ENCODE results near the gene LPP. TPM values are rescaled to one million over a fixed set of nuclear protein-coding genes. Genes with fewer than 3 reads are reported as not detected.
A peak's percentile ranks its signal among the peaks of the same experiment; 100 is the strongest.

LPP gene
- polyA plus RNA-seq, 2 of the 4 experiments (the other 2 are of a cell fraction): 11.0 to 30.8 TPM

- no peak overlapping the region for H3K4me3 ChIP-seq
- DNase-seq (ENCODE audit: low read depth in 1 of 2, low spot score in 1 of 2): no peak
- ATAC-seq: no peak
- FAIRE-seq: no peak
- WGBS (ENCODE audit: missing lambda C conversion rate): 89% methylated on average over 3 of the region's 3 CpGs
- CTCF ChIA-PET: no interaction called here
- no peak overlapping the region for H3K27ac ChIP-seq
- H3K4me2 ChIP-seq: no peak overlapping the region
- TF ChIP-seq RNF2 (IDR thresholded peaks at IDR 0.05; ENCODE audit: borderline replicate concordance, low read depth): no peak
- TF ChIP-seq MAFK (IDR thresholded peaks at IDR 0.05; ENCODE audit: partially characterized antibody): peak; percentile 18
- no peak for TF ChIP-seq HOXB5 (CRISPR knock-in tag; IDR thresholded peaks at IDR 0.05)
- TF ChIP-seq SREBF2 (IDR thresholded peaks at IDR 0.05): no peak
- TF ChIP-seq REST (IDR thresholded peaks at IDR 0.05): no peak
- no peak for TF ChIP-seq SMC3 (IDR thresholded peaks at IDR 0.05)
- no peaks in the 10 kb centered on the region for H3K9me3 ChIP-seq
- H3K4me1 ChIP-seq: peaks cover 10% of the 10 kb centered on the region; the same call in 2 of the 3 replicates
- POLR2A ChIA-PET: no interaction called here
These were observed 701.7 kb downstream of the LPP start for GRCh38 chr3:188855675-188856074.

- Histone ChIP-seq H3K4me2 (no peak overlapping the region), H3K27ac (peak overlapping the region; percentile 24 to 56; a peak in 4 of 6 replicates), H3K9me3 (no peaks in the 10 kb centered on the region), H3K4me1 (peaks cover 10% of the 10 kb centered on the region; the same call in 2 of the 3 replicates), H3K4me3 (no peak overlapping the region)
- FAIRE-seq (no peak), ATAC-seq (peak in 1 of 2 experiments; percentile 36; a peak in 1 of 6 replicates), DNase-seq (ENCODE audit: low read depth in 1 of 2, low spot score in 1 of 2) (no peak)
- TF ChIP-seq HOXB13 (CRISPR knock-in tag; IDR thresholded peaks at IDR 0.05; ENCODE audit: low read depth): no peak
- TF ChIP-seq CTCF (IDR thresholded peaks at IDR 0.05): no peak
- no peak for TF ChIP-seq RCOR1 (IDR thresholded peaks at IDR 0.05; ENCODE audit: low read depth, low read length)
- no peak for TF ChIP-seq HDAC2 (IDR thresholded peaks at IDR 0.05)
- no peak for TF ChIP-seq CHD2 (IDR thresholded peaks at IDR 0.05; ENCODE audit: low read length, partially characterized antibody)
- no peak for TF ChIP-seq CBX2 (IDR thresholded peaks at IDR 0.05; ENCODE audit: borderline replicate concordance, low read depth)
- no peak for TF ChIP-seq ATOH8 (CRISPR knock-in tag; IDR thresholded peaks at IDR 0.05; ENCODE audit: low read depth)
- TF ChIP-seq EHMT2 (IDR thresholded peaks at IDR 0.05; ENCODE audit: low read depth): no peak
- no peak for TF ChIP-seq HOXA7 (CRISPR knock-in tag; IDR thresholded peaks at IDR 0.05)
- TF ChIP-seq GATA3 (IDR thresholded peaks at IDR 0.05; ENCODE audit: borderline replicate concordance): no peak
- TF ChIP-seq ZNF302 (CRISPR knock-in tag; IDR thresholded peaks at IDR 0.05): no peak
- TF ChIP-seq CEBPB (IDR thresholded peaks at IDR 0.05): no peak
- no peak for TF ChIP-seq POLR2AphosphoS2 (conservative IDR thresholded peaks at IDR 0.05; ENCODE audit: low read length)
- TF ChIP-seq HMGXB4 (CRISPR knock-in tag; IDR thresholded peaks at IDR 0.05; ENCODE audit: borderline replicate concordance): no peak
- TF ChIP-seq MAFK (IDR thresholded peaks at IDR 0.05; ENCODE audit: partially characterized antibody): no peak
- no peak for TF ChIP-seq BHLHE40 (IDR thresholded peaks at IDR 0.05; ENCODE audit: low read depth, low read length)
- no peak for TF ChIP-seq E2F6 (IDR thresholded peaks at IDR 0.05; ENCODE audit: borderline replicate concordance, low read depth)
- TF ChIP-seq PBX3 (IDR thresholded peaks at IDR 0.05): no peak
- ChIA-PET CTCF (no interaction called here), POLR2A (no interaction called here)
- WGBS (ENCODE audit: missing lambda C conversion rate): 96% methylated on average over 3 of the region's 3 CpGs
These were observed 706.2 kb downstream of the LPP start for GRCh38 chr3:188860147-188860546.
